Endometrial microvascular endothelial cells (primary cell): ENCODE data around the gene FLNB. TPM values are rescaled to one million over a fixed set of nuclear protein-coding genes. Genes with fewer than 3 reads are reported as not detected.

Source experiments
- in situ Hi-C: cut with HindIII; loops from 2 replicates; pipeline ENCODE4 v1.10.0; 2017; ENCODE audit warnings: low sequenced_read_pairs, low pct_unique_long_range_greater_than_20kb; ENCODE audit errors: inconsistent ontology term
- total RNA-seq: library from RNA; depleted of rRNA; stranded (reverse); fragments of >200 nt; gene quantifications from one replicate; pipeline ENCODE4 v1.2.3, GENCODE V29; 2015; ENCODE audit errors: inconsistent ontology term

Gene FLNB
- total RNA-seq, 1 donor from 2014 or later = 503 TPM

GRCh38 chr3:58005669-58006068, 2.6 kb upstream of the FLNB start:
- in situ Hi-C loops = no loop called here

GRCh38 chr3:58006661-58007060, 1.6 kb upstream of the FLNB start:
- in situ Hi-C loops = no loop called here

- in situ Hi-C loops = no loop called here
Observed at GRCh38 chr3:58009026-58009748, 965 bp downstream of the FLNB start.

- in situ Hi-C loops = no loop called here
Observed at GRCh38 chr3:58009749-58010535, 1.7 kb downstream of the FLNB start.

GRCh38 chr3:58010562-58010961, 2.3 kb downstream of the FLNB start:
- in situ Hi-C loops = no loop called here

- in situ Hi-C loops = no loop called here
Observed at GRCh38 chr3:58011580-58011979, 3.4 kb downstream of the FLNB start.

- in situ Hi-C loops = no loop called here
Observed at GRCh38 chr3:58012302-58012701, 4.1 kb downstream of the FLNB start.

GRCh38 chr3:58013099-58013498, 4.9 kb downstream of the FLNB start:
- in situ Hi-C loops = no loop called here

- in situ Hi-C loops = no loop called here
Observed at GRCh38 chr3:58013973-58014649, 5.9 kb downstream of the FLNB start.

GRCh38 chr3:58015520-58015915, 7.3 kb downstream of the FLNB start:
- in situ Hi-C loops = no loop called here

GRCh38 chr3:58016710-58017109, 8.5 kb downstream of the FLNB start:
- in situ Hi-C loops = no loop called here

- in situ Hi-C loops = no loop called here
Observed at GRCh38 chr3:58018892-58019742, 10.9 kb downstream of the FLNB start.

- in situ Hi-C loops = no loop called here
Observed at GRCh38 chr3:58020783-58021071, 12.5 kb downstream of the FLNB start.

- in situ Hi-C loops = no loop called here
Observed at GRCh38 chr3:58021072-58021959, 13.1 kb downstream of the FLNB start.

- in situ Hi-C loops = no loop called here
Observed at GRCh38 chr3:58021962-58022361, 13.7 kb downstream of the FLNB start.

- in situ Hi-C loops = no loop called here
Observed at GRCh38 chr3:58022490-58022889, 14.3 kb downstream of the FLNB start.

GRCh38 chr3:58023531-58023930, 15.3 kb downstream of the FLNB start:
- in situ Hi-C loops = no loop called here

GRCh38 chr3:58025406-58025805, 17.2 kb downstream of the FLNB start:
- in situ Hi-C loops = loop anchor here (25.0 kb wide), 1 partner anchor 88 kb away; no protein-coding TSS in a partner anchor
